Central memory CD8-positive, alpha-beta T cell (primary cell): ENCODE results near the gene DHX57.
"Not testable (repeated sequence)": the region's sequence is repeated elsewhere in the genome, so short reads cannot be mapped to it uniquely, and the experiment has no call there.

Source experiments
- ATAC-seq: fragments of 150-1000 bp; cut with Tn5 transposase; replicated peaks from 2 replicates; pipeline ENCODE4 v1.10.0; 2022; ENCODE audit warnings: mild to moderate bottlenecking, moderate FRiP score, moderate number of reproducible peaks; ENCODE audit not compliant: poor library complexity, severe bottlenecking; ENCODE audit errors: extremely low read depth
- DNase-seq, 2 donors: peaks; one replicate each; pipeline ENCODE4 v3.0.0; 2021; ENCODE audit warnings: low spot score in 2 of 2
- H3K27ac Mint-ChIP-seq: one replicate; pipeline ENCODE4 v1.8.0; 2022; ENCODE audit warnings: low read depth, mild to moderate bottlenecking, moderate library complexity, mixed read lengths
- H3K27me3 Mint-ChIP-seq: one replicate; pipeline ENCODE4 v1.8.0; 2022; ENCODE audit warnings: mixed read lengths
- H3K36me3 Mint-ChIP-seq: one replicate; pipeline ENCODE4 v1.8.0; 2022; ENCODE audit warnings: mild to moderate bottlenecking, moderate library complexity, mixed read lengths; ENCODE audit not compliant: insufficient read depth
- H3K4me1 Mint-ChIP-seq: one replicate; pipeline ENCODE4 v1.8.0; 2022; ENCODE audit warnings: mixed read lengths
- H3K4me3 Mint-ChIP-seq: one replicate; pipeline ENCODE4 v1.8.0; 2022; ENCODE audit warnings: mild to moderate bottlenecking, moderate library complexity, mixed read lengths
- H3K9me3 Mint-ChIP-seq: one replicate; pipeline ENCODE4 v1.8.0; 2022; ENCODE audit warnings: mixed read lengths

DHX57 gene

GRCh38 chr2:38856165-38856564 lies 19.6 kb downstream of the DHX57 start:
- Mint-ChIP-seq H3K9me3 (no peaks in the 10 kb centered on the region), H3K36me3 (peaks cover 41% of the 10 kb centered on the region), H3K27ac (no peak overlapping the region), H3K4me3 (no peak overlapping the region), H3K27me3 (no peaks in the 10 kb centered on the region), H3K4me1 (no peaks in the 10 kb centered on the region)
- ATAC-seq (no peak), DNase-seq (no peak)

GRCh38 chr2:38850045-38850444 lies 25.7 kb downstream of the DHX57 start:
- ATAC-seq = no peak
- H3K27me3 Mint-ChIP-seq = no peaks in the 10 kb centered on the region
- H3K4me1 Mint-ChIP-seq = no peaks in the 10 kb centered on the region
- peaks cover 30% of the 10 kb centered on the region for H3K36me3 Mint-ChIP-seq
- no peak overlapping the region for H3K27ac Mint-ChIP-seq
- no peak for DNase-seq
- no peak overlapping the region for H3K4me3 Mint-ChIP-seq
- no peaks in the 10 kb centered on the region for H3K9me3 Mint-ChIP-seq

- peaks cover 26% of the 10 kb centered on the region for H3K36me3 Mint-ChIP-seq
- ATAC-seq (no peak), DNase-seq (no peak)
These were observed 38.9 kb downstream of the DHX57 start for GRCh38 chr2:38836791-38837190.

GRCh38 chr2:38835990-38836389 lies 39.7 kb downstream of the DHX57 start:
- peaks cover 25% of the 10 kb centered on the region for H3K36me3 Mint-ChIP-seq
- H3K27me3 Mint-ChIP-seq = no peaks in the 10 kb centered on the region
- H3K4me1 Mint-ChIP-seq = no peaks in the 10 kb centered on the region
- no peak overlapping the region for H3K4me3 Mint-ChIP-seq
- DNase-seq = no peak
- H3K9me3 Mint-ChIP-seq = no peaks in the 10 kb centered on the region
- H3K27ac Mint-ChIP-seq = peak overlapping the region; percentile 7
- ATAC-seq = no peak

More at GRCh38 chr2:38836791-38837190, 38.9 kb downstream of the DHX57 start:
- no peak overlapping the region for H3K4me3 Mint-ChIP-seq
- H3K27me3 Mint-ChIP-seq = no peaks in the 10 kb centered on the region
- H3K4me1 Mint-ChIP-seq = no peaks in the 10 kb centered on the region
- no peaks in the 10 kb centered on the region for H3K9me3 Mint-ChIP-seq
- no peak overlapping the region for H3K27ac Mint-ChIP-seq

GRCh38 chr2:38835015-38835601 lies 40.6 kb downstream of the DHX57 start:
- H3K36me3 Mint-ChIP-seq = peaks cover 27% of the 10 kb centered on the region
- no peaks in the 10 kb centered on the region for H3K9me3 Mint-ChIP-seq
- H3K4me3 Mint-ChIP-seq = no peak overlapping the region
- no peak for ATAC-seq
- H3K4me1 Mint-ChIP-seq = no peaks in the 10 kb centered on the region
- H3K27me3 Mint-ChIP-seq = no peaks in the 10 kb centered on the region
- DNase-seq = no peak
- H3K27ac Mint-ChIP-seq = peak overlapping the region; percentile 12

- Mint-ChIP-seq H3K27me3 (no peaks in the 10 kb centered on the region), H3K9me3 (no peaks in the 10 kb centered on the region), H3K4me3 (no peak overlapping the region), H3K36me3 (peaks cover 23% of the 10 kb centered on the region), H3K4me1 (no peaks in the 10 kb centered on the region), H3K27ac (no peak overlapping the region)
- ATAC-seq = no peak
- DNase-seq = no peak
These were observed 45.1 kb downstream of the DHX57 start for GRCh38 chr2:38830526-38831159.

- H3K27me3 Mint-ChIP-seq = no peaks in the 10 kb centered on the region
- DNase-seq (no peak), ATAC-seq (no peak)
- peaks cover 26% of the 10 kb centered on the region for H3K36me3 Mint-ChIP-seq
- H3K4me3 Mint-ChIP-seq = no peak overlapping the region
- H3K9me3 Mint-ChIP-seq = no peaks in the 10 kb centered on the region
- H3K4me1 Mint-ChIP-seq = no peaks in the 10 kb centered on the region
- no peak overlapping the region for H3K27ac Mint-ChIP-seq
These were observed 45.8 kb downstream of the DHX57 start for GRCh38 chr2:38829971-38830370.

- Mint-ChIP-seq H3K4me1 (no peaks in the 10 kb centered on the region), H3K27ac (no peak overlapping the region), H3K36me3 (peaks cover 35% of the 10 kb centered on the region), H3K9me3 (no peaks in the 10 kb centered on the region), H3K27me3 (no peaks in the 10 kb centered on the region), H3K4me3 (no peak overlapping the region)
- ATAC-seq = no peak
- DNase-seq = no peak
These were observed 47.3 kb downstream of the DHX57 start for GRCh38 chr2:38828460-38828859.

GRCh38 chr2:38827539-38828145 lies 48.1 kb downstream of the DHX57 start:
- H3K4me3 Mint-ChIP-seq, H3K27ac Mint-ChIP-seq, H3K4me1 Mint-ChIP-seq, ATAC-seq, H3K9me3 Mint-ChIP-seq, H3K27me3 Mint-ChIP-seq, DNase-seq: not testable (repeated sequence)
- H3K36me3 Mint-ChIP-seq = peaks cover 39% of the 10 kb centered on the region

GRCh38 chr2:38825956-38826355 lies 49.8 kb downstream of the DHX57 start:
- H3K27ac Mint-ChIP-seq = no peak overlapping the region
- DNase-seq (no peak), ATAC-seq (no peak)
- H3K27me3 Mint-ChIP-seq = no peaks in the 10 kb centered on the region
- no peak overlapping the region for H3K4me3 Mint-ChIP-seq
- H3K4me1 Mint-ChIP-seq = peaks cover 5% of the 10 kb centered on the region
- no peaks in the 10 kb centered on the region for H3K9me3 Mint-ChIP-seq
- peaks cover 38% of the 10 kb centered on the region for H3K36me3 Mint-ChIP-seq

- Mint-ChIP-seq H3K9me3 (no peaks in the 10 kb centered on the region), H3K4me3 (no peak overlapping the region), H3K27me3 (no peaks in the 10 kb centered on the region), H3K4me1 (peaks cover 5% of the 10 kb centered on the region), H3K27ac (no peak overlapping the region), H3K36me3 (peaks cover 40% of the 10 kb centered on the region)
- ATAC-seq (no peak), DNase-seq (no peak)
These were observed 50.8 kb downstream of the DHX57 start for GRCh38 chr2:38824906-38825305.

- Mint-ChIP-seq H3K27me3 (no peaks in the 10 kb centered on the region), H3K36me3 (peaks cover 45% of the 10 kb centered on the region), H3K4me3 (no peak overlapping the region), H3K9me3 (no peaks in the 10 kb centered on the region), H3K4me1 (peaks cover 5% of the 10 kb centered on the region), H3K27ac (no peak overlapping the region)
- DNase-seq = no peak
- ATAC-seq = no peak
These were observed 52.3 kb downstream of the DHX57 start for GRCh38 chr2:38823386-38823785.

GRCh38 chr2:38818565-38818964 lies 57.2 kb downstream of the DHX57 start:
- DNase-seq (no peak), ATAC-seq (no peak)
- Mint-ChIP-seq H3K27me3 (no peaks in the 10 kb centered on the region), H3K9me3 (no peaks in the 10 kb centered on the region), H3K4me3 (no peak overlapping the region), H3K27ac (no peak overlapping the region), H3K4me1 (peaks cover 5% of the 10 kb centered on the region), H3K36me3 (peaks cover 32% of the 10 kb centered on the region)
